Neural cell (in vitro differentiated cells): ENCODE data around the gene TSPAN11. TPM values are rescaled to one million over a fixed set of nuclear protein-coding genes. Genes with fewer than 3 reads are reported as not detected.

Source experiments
- H2AFZ ChIP-seq: fragments of 200-600, 300-800 bp; sonication (generic), shearing (Covaris generic); 2 replicates; pipeline ENCODE4 v1.6.0; 2014; ENCODE audit warnings: low read depth, mild to moderate bottlenecking, antibody characterized with exemption, low read length, moderate library complexity
- H3F3A ChIP-seq: fragments of 200-600 bp; shearing (Covaris generic); 2 replicates; pipeline ENCODE4 v1.6.1; 2016; ENCODE audit warnings: mild to moderate bottlenecking, moderate library complexity, mixed read lengths, antibody characterized with exemption, low read length; ENCODE audit not compliant: insufficient read depth, poor library complexity, severe bottlenecking
- H3K27ac ChIP-seq: fragments of 200-600, 300-800 bp; sonication (generic), shearing (Covaris generic); 2 replicates; pipeline ENCODE4 v1.5.1; 2014; ENCODE audit warnings: mild to moderate bottlenecking, low read length, moderate library complexity
- H3K27me3 ChIP-seq: fragments of 300-800, 200-600 bp; sonication (generic), shearing (Covaris generic); 2 replicates; pipeline ENCODE4 v1.6.0; 2014; ENCODE audit warnings: mild to moderate bottlenecking, low read depth, low read length, moderate library complexity; ENCODE audit not compliant: insufficient read depth
- H3K36me3 ChIP-seq: fragments of 300-800, 200-600 bp; sonication (generic), shearing (Covaris generic); 2 replicates; pipeline ENCODE4 v1.5.1; 2014; ENCODE audit warnings: mild to moderate bottlenecking, antibody characterized with exemption, low read length, moderate library complexity; ENCODE audit not compliant: insufficient read depth
- H3K4me2 ChIP-seq: fragments of 300-800, 200-600 bp; sonication (generic), shearing (Covaris generic); 2 replicates; pipeline ENCODE4 v1.6.0; 2014; ENCODE audit warnings: mild to moderate bottlenecking, low read length
- H3K4me3 ChIP-seq: fragments of 300-800, 200-600 bp; sonication (generic), shearing (Covaris generic); 2 replicates; pipeline ENCODE4 v1.5.1; 2014; ENCODE audit warnings: mild to moderate bottlenecking, low read length, moderate library complexity
- H3K79me2 ChIP-seq: fragments of 200-600 bp; shearing (Covaris generic); replicated peaks from 2 replicates; pipeline ENCODE4 v1.6.0; 2014; ENCODE audit warnings: mild to moderate bottlenecking, low read length, moderate library complexity; ENCODE audit not compliant: insufficient read depth
- H3K9ac ChIP-seq: fragments of 300-800, 200-600 bp; sonication (generic), shearing (Covaris generic); 2 replicates; pipeline ENCODE4 v1.6.1; 2016; ENCODE audit warnings: mild to moderate bottlenecking, low read length, mixed read lengths
- H3K9me2 ChIP-seq: fragments of 200-600 bp; shearing (Covaris generic); 2 replicates; pipeline ENCODE4 v1.6.1; 2016; ENCODE audit warnings: mild to moderate bottlenecking, low read length, mixed read lengths; ENCODE audit not compliant: insufficient read depth
- H3K9me3 ChIP-seq: fragments of 200-600, 300-800 bp; sonication (generic), shearing (Covaris generic); 2 replicates; pipeline ENCODE4 v1.6.1; 2016; ENCODE audit warnings: mild to moderate bottlenecking, mixed run types, low read length, moderate library complexity, mixed read lengths
- H4K20me1 ChIP-seq: fragments of 200-600 bp; shearing (Covaris generic); 2 replicates; pipeline ENCODE4 v1.6.1; 2016; ENCODE audit warnings: mild to moderate bottlenecking, mixed run types; ENCODE audit not compliant: insufficient read depth
- CTCF ChIP-seq: fragments of 450-650 bp; IDR thresholded peaks from 2 replicates; pipeline ENCODE4 v1.5.1; 2014; ENCODE audit warnings: antibody characterized with exemption, mild to moderate bottlenecking, moderate library complexity; ENCODE audit not compliant: poor library complexity, severe bottlenecking
- EP300 ChIP-seq: fragments of 450-650 bp; conservative IDR thresholded peaks from 2 replicates; pipeline ENCODE4 v1.6.1; 2014; ENCODE audit warnings: antibody characterized with exemption, mild to moderate bottlenecking, moderate library complexity; ENCODE audit not compliant: poor library complexity, severe bottlenecking
- EZH2 ChIP-seq: fragments of 200-600, 300-800 bp; shearing (Covaris generic), sonication (generic); IDR thresholded peaks from 2 replicates; pipeline ENCODE4 v1.6.1; 2014; ENCODE audit warnings: antibody characterized with exemption, low read length, borderline replicate concordance, mild to moderate bottlenecking; ENCODE audit not compliant: insufficient read depth, poor library complexity, severe bottlenecking
- MXI1 ChIP-seq: fragments of 450-650 bp; conservative IDR thresholded peaks from 2 replicates; pipeline ENCODE4 v1.6.1; 2014; ENCODE audit warnings: antibody characterized with exemption, mild to moderate bottlenecking; ENCODE audit not compliant: poor library complexity, severe bottlenecking
- POLR2AphosphoS5 ChIP-seq: IDR thresholded peaks from 2 replicates; pipeline ENCODE4 v1.6.1; 2012
- RAD21 ChIP-seq: fragments of 450-650 bp; conservative IDR thresholded peaks from 2 replicates; pipeline ENCODE4 v1.6.1; 2014; ENCODE audit warnings: antibody characterized with exemption, mild to moderate bottlenecking, moderate library complexity
- SMC3 ChIP-seq: fragments of 450-650 bp; conservative IDR thresholded peaks from 2 replicates; pipeline ENCODE4 v1.6.1; 2014; ENCODE audit warnings: antibody characterized with exemption, mild to moderate bottlenecking, moderate library complexity; ENCODE audit not compliant: poor library complexity
- TAF1 ChIP-seq: IDR thresholded peaks from 2 replicates; pipeline ENCODE4 v1.6.1; 2012; ENCODE audit warnings: low read depth
- polyA plus RNA-seq: library from polyadenylated mRNA; depleted of rRNA; stranded (reverse); fragments of >200 nt; gene quantifications from 2 replicates; pipeline ENCODE4 v1.2.3, GENCODE V29; 2014
- TF ChIP-seq, protein P1 (sequence below): IDR thresholded peaks from 2 replicates; pipeline ENCODE4 v1.6.1; 2012; ENCODE audit warnings: borderline replicate concordance

TSPAN11 gene
- polyA plus RNA-seq, 1 donor from 2014 or later = 5.6 TPM

- no peak overlapping the region for H3K4me2 ChIP-seq
- no peaks in the 10 kb centered on the region for H3K36me3 ChIP-seq
- H3K27me3 ChIP-seq = no peaks in the 10 kb centered on the region
- no peaks in the 10 kb centered on the region for H3F3A ChIP-seq
- TF ChIP-seq EP300 (no peak), SMC3 (no peak), CTCF (no peak), MXI1 (no peak), EZH2 (no peak), POLR2AphosphoS5 (no peak), TAF1 (no peak), RAD21 (no peak)
- TF ChIP-seq, protein P1, sequence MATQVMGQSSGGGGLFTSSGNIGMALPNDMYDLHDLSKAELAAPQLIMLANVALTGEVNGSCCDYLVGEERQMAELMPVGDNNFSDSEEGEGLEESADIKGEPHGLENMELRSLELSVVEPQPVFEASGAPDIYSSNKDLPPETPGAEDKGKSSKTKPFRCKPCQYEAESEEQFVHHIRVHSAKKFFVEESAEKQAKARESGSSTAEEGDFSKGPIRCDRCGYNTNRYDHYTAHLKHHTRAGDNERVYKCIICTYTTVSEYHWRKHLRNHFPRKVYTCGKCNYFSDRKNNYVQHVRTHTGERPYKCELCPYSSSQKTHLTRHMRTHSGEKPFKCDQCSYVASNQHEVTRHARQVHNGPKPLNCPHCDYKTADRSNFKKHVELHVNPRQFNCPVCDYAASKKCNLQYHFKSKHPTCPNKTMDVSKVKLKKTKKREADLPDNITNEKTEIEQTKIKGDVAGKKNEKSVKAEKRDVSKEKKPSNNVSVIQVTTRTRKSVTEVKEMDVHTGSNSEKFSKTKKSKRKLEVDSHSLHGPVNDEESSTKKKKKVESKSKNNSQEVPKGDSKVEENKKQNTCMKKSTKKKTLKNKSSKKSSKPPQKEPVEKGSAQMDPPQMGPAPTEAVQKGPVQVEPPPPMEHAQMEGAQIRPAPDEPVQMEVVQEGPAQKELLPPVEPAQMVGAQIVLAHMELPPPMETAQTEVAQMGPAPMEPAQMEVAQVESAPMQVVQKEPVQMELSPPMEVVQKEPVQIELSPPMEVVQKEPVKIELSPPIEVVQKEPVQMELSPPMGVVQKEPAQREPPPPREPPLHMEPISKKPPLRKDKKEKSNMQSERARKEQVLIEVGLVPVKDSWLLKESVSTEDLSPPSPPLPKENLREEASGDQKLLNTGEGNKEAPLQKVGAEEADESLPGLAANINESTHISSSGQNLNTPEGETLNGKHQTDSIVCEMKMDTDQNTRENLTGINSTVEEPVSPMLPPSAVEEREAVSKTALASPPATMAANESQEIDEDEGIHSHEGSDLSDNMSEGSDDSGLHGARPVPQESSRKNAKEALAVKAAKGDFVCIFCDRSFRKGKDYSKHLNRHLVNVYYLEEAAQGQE = no peak
- no peak overlapping the region for H3K9ac ChIP-seq
- H2AFZ ChIP-seq = no peak overlapping the region
- H4K20me1 ChIP-seq = no peaks in the 10 kb centered on the region
- H3K27ac ChIP-seq = no peak overlapping the region
- no peaks in the 10 kb centered on the region for H3K79me2 ChIP-seq
- H3K4me3 ChIP-seq = no peak overlapping the region
- H3K9me3 ChIP-seq = no peaks in the 10 kb centered on the region
- no peaks in the 10 kb centered on the region for H3K9me2 ChIP-seq
Observed at GRCh38 chr12:30953951-30954751, 27.6 kb downstream of the TSPAN11 start.

GRCh38 chr12:30955214-30955613 is 28.7 kb downstream of the TSPAN11 start:
- Histone ChIP-seq H2AFZ (no peak overlapping the region), H3K4me3 (no peak overlapping the region), H3K36me3 (no peaks in the 10 kb centered on the region), H3F3A (no peaks in the 10 kb centered on the region), H3K9me3 (no peaks in the 10 kb centered on the region), H3K4me2 (no peak overlapping the region), H4K20me1 (no peaks in the 10 kb centered on the region), H3K27me3 (no peaks in the 10 kb centered on the region), H3K79me2 (no peaks in the 10 kb centered on the region), H3K27ac (no peak overlapping the region), H3K9ac (no peak overlapping the region), H3K9me2 (no peaks in the 10 kb centered on the region)
- no peak for TF ChIP-seq CTCF
- TF ChIP-seq POLR2AphosphoS5 = no peak
- TF ChIP-seq SMC3 = no peak
- TF ChIP-seq, protein P1 = no peak
- no peak for TF ChIP-seq TAF1
- no peak for TF ChIP-seq RAD21
- no peak for TF ChIP-seq EP300
- no peak for TF ChIP-seq EZH2
- TF ChIP-seq MXI1 = no peak
